B cell (primary cell): ENCODE measurements around the gene SATB1. TPM values are rescaled to one million over a fixed set of nuclear protein-coding genes. Genes with fewer than 3 reads are reported as not detected.

Experiments used
- ATAC-seq: fragments of 200-7000 bp; cut with Tn5 transposase; one replicate; pipeline ENCODE4 v1.10.0; 2021; ENCODE audit warnings: low read depth, mild to moderate bottlenecking, moderate number of reproducible peaks, moderate library complexity
- CTCF ChIA-PET: fragments of 350-600 bp; sonication (Branson Sonifier 250); formaldehyde crosslinking; loops from one replicate; lab custom pipeline; 2021; ENCODE audit warnings: antibody characterized with exemption, inconsistent platforms; lab: Charles Lee
- POLR2A ChIA-PET: fragments of 350-600 bp; sonication (Branson Sonifier 250); formaldehyde crosslinking; loops from one replicate; lab custom pipeline; 2021; ENCODE audit warnings: antibody characterized with exemption; lab: Charles Lee
- DNase-seq: peaks from one replicate; pipeline ENCODE4 v3.0.0; 2013
- H2AFZ ChIP-seq: 2 replicates; pipeline ENCODE4 v1.6.1; 2012; ENCODE audit warnings: mild to moderate bottlenecking, low read depth, low read length; ENCODE audit not compliant: insufficient read depth, poor library complexity, severe bottlenecking
- H3K27ac ChIP-seq, 2 donors: 1 replicate in 1 of 2; 2 replicates in 1 of 2; pipeline ENCODE4 v1.5.1; 2012 to 2013; ENCODE audit warnings: low read length in 2 of 2, mild to moderate bottlenecking in 2 of 2, moderate library complexity in 1 of 2
- H3K27me3 ChIP-seq, 4 experiments: fragments of 200-600 bp in 1 of 4; sonication (generic) in 1 of 4; replicated peaks in 1 of 4; 1 replicate in 2 of 4; 2 replicates in 2 of 4; pipeline versions ENCODE4 v1.6.1 to v1.7.0; 2013 to 2016; ENCODE audit warnings: low read length in 3 of 4, mild to moderate bottlenecking in 2 of 4, mixed read lengths in 1 of 4, moderate library complexity in 1 of 4; ENCODE audit not compliant: insufficient read depth in 4 of 4, control insufficient read depth in 3 of 4; ENCODE audit errors: control extremely low read depth in 1 of 4
- H3K36me3 ChIP-seq, 2 experiments: replicated peaks in 1 of 2; 1 replicate in 1 of 2; 2 replicates in 1 of 2; pipeline versions ENCODE4 v1.6.1 to v1.7.1; 2013; ENCODE audit warnings: low read length in 1 of 2; ENCODE audit not compliant: insufficient read depth in 2 of 2, control insufficient read depth in 1 of 2; ENCODE audit errors: control extremely low read depth in 1 of 2, extremely low read depth in 1 of 2
- H3K4me1 ChIP-seq, 2 donors: fragments of 200-600 bp in 1 of 2; sonication (generic) in 1 of 2; 1 replicate in 1 of 2; 2 replicates in 1 of 2; pipeline versions ENCODE4 v1.5.1 to v1.6.1; 2013 to 2017; ENCODE audit warnings: low read length in 2 of 2; ENCODE audit not compliant: control insufficient read depth in 2 of 2, insufficient read depth in 2 of 2
- H3K4me2 ChIP-seq: replicated peaks from 2 replicates; pipeline ENCODE3; 2012; ENCODE audit warnings: mild to moderate bottlenecking, low read depth, low read length; ENCODE audit not compliant: poor library complexity, severe bottlenecking
- H3K4me3 ChIP-seq, 5 experiments: fragments of 200-600 bp in 1 of 5; sonication (generic) in 1 of 5; 1 replicate in 3 of 5; 2 replicates in 2 of 5; pipeline versions ENCODE4 v1.5.1 to v1.7.0; 2011 to 2016; ENCODE audit warnings: low read length in 4 of 5, mild to moderate bottlenecking in 4 of 5, low read depth in 2 of 5, control low read depth in 1 of 5, moderate library complexity in 1 of 5; ENCODE audit not compliant: insufficient read depth in 1 of 5; ENCODE audit errors: control extremely low read depth in 1 of 5, extremely low read depth in 1 of 5
- H3K79me2 ChIP-seq: fragments of 200-600 bp; sonication (generic); one replicate; pipeline ENCODE4 v1.6.0; 2016; ENCODE audit warnings: low read length; ENCODE audit not compliant: control insufficient read depth, insufficient read depth
- H3K9ac ChIP-seq: fragments of 200-600 bp; sonication (generic); 2 replicates; pipeline ENCODE4 v1.6.1; 2017; ENCODE audit warnings: mild to moderate bottlenecking, low read length, moderate library complexity
- H3K9me3 ChIP-seq, 3 donors: one replicate each; pipeline versions ENCODE4 v1.6.1 to v1.7.1; 2013; ENCODE audit warnings: low read length in 2 of 3; ENCODE audit not compliant: control insufficient read depth in 2 of 3, insufficient read depth in 1 of 3; ENCODE audit errors: control extremely low read depth in 1 of 3
- H4K20me1 ChIP-seq: 2 replicates; pipeline ENCODE4 v1.6.0; 2012; ENCODE audit warnings: mild to moderate bottlenecking, low read length; ENCODE audit not compliant: insufficient read depth, control insufficient read depth, poor library complexity, severe bottlenecking
- H3K27ac Mint-ChIP-seq: one replicate; pipeline ENCODE4 v1.8.0; 2021; ENCODE audit warnings: mixed read lengths
- H3K27me3 Mint-ChIP-seq: one replicate; pipeline ENCODE4 v1.8.0; 2021; ENCODE audit warnings: mixed read lengths
- H3K4me1 Mint-ChIP-seq: one replicate; pipeline ENCODE4 v1.8.0; 2021; ENCODE audit warnings: mixed read lengths
- H3K4me3 Mint-ChIP-seq: one replicate; pipeline ENCODE4 v1.8.0; 2021; ENCODE audit warnings: mixed read lengths
- H3K9me3 Mint-ChIP-seq: one replicate; pipeline ENCODE4 v1.8.0; 2022; ENCODE audit warnings: mixed read lengths; ENCODE audit not compliant: insufficient read depth
- CTCF ChIP-seq: fragments of 200-600 bp; IDR thresholded peaks from one replicate; pipeline ENCODE4 v1.8.0; 2022; ENCODE audit warnings: antibody characterized with exemption, mild to moderate bottlenecking
- EZH2 ChIP-seq: IDR thresholded peaks from 2 replicates; pipeline ENCODE4 v1.6.1; 2012; ENCODE audit warnings: borderline replicate concordance, low read depth, mild to moderate bottlenecking, moderate library complexity, low read length; ENCODE audit not compliant: insufficient read depth, poor library complexity, severe bottlenecking
- WGBS: methylation state at CpG from one replicate; pipeline ENCODE4 v1.1.5; 2013; ENCODE audit warnings: missing lambda C conversion rate; ENCODE audit not compliant: insufficient coverage; 5-methylcytosine and 5-hydroxymethylcytosine counted together
- intact Hi-C: fragments of 100-400 bp; cut with micrococcal nuclease; formaldehyde crosslinking; loops from one replicate; pipeline ENCODE4 v1.10.0; 2022
- polyA plus RNA-seq: library from polyadenylated mRNA; depleted of rRNA; stranded (reverse); fragments of >200 nt; gene quantifications from 2 replicates; pipeline ENCODE4 v1.2.3, GENCODE V29; 2012
- total RNA-seq, 2 donors: library from RNA; stranded (reverse); fragments of 120-200 nt in 1 of 2; gene quantifications; 1 replicate in 1 of 2; 2 replicates in 1 of 2; pipeline versions ENCODE4 v1.2.3 to v1.2.4, GENCODE V29; 2013 to 2022

SATB1 gene
- total and polyA plus RNA-seq, 2 donors (not counting 1 experiment from before 2014, with no cell fraction given) = 42.3 to 66.5 TPM

GRCh38 chr3:18445401-18446148 lies 20.4 kb upstream of the SATB1 start:
- Histone ChIP-seq H3K4me2 (peak overlapping the region; percentile 92), H3K4me1 (peaks cover 33 to 39% of the 10 kb centered on the region in 2 donors), H3K79me2 (peaks cover 44% of the 10 kb centered on the region), H3K27me3 (peaks cover 0 to 3% (median 0%) of the 10 kb centered on the region in 4 experiments), H3K36me3 (no peaks in the 10 kb centered on the region), H2AFZ (peak overlapping the region; percentile 85), H3K4me3 (peak overlapping the region; percentile 57 to 87 (median 67)), H3K9ac (peak overlapping the region; percentile 69), H4K20me1 (no peaks in the 10 kb centered on the region), H3K9me3 (peaks cover 0 to 10% (median 0%) of the 10 kb centered on the region in 3 donors), H3K27ac (peak overlapping the region; percentile 75 to 79)
- 0% methylated on average over 12 of the region's 33 CpGs for WGBS
- peak; percentile 45 for TF ChIP-seq CTCF
- no peak for TF ChIP-seq EZH2
- Mint-ChIP-seq H3K4me3 (peak overlapping the region; percentile 95), H3K27me3 (peaks cover 8% of the 10 kb centered on the region), H3K4me1 (peaks cover 44% of the 10 kb centered on the region), H3K9me3 (peaks cover 3% of the 10 kb centered on the region), H3K27ac (peak overlapping the region; percentile 94)
- ChIA-PET POLR2A (interaction anchor here (1.4 kb wide), 1 partner anchor 21 kb away, joined by 5 read pairs; the partner anchor contains the start of gene SATB1), CTCF (interaction anchor here (0.7 to 2.7 kb wide), 7 partner anchors 9 to 312 kb away, joined by 3 to 15 read pairs (median 4); no protein-coding TSS in a partner anchor)
- intact Hi-C loops = loop anchor here (1.0 to 10.0 kb wide), 5 partner anchors 20 to 1739 kb away; partner anchors contain the start of genes SATB1 and SGO1
- DNase-seq (peak; percentile 89), ATAC-seq (peak; percentile 70)
